ENCODE results near the gene TMEM171. TPM values are rescaled to one million over a fixed set of nuclear protein-coding genes. Genes with fewer than 3 reads are reported as not detected.

The TMEM171 gene
- total and polyA plus RNA-seq, 9 of the 15 experiments (the other 6 are each of a cell fraction or from before 2014, with no cell fraction given) = 0.08 TPM; not detected in 8

DNA sequence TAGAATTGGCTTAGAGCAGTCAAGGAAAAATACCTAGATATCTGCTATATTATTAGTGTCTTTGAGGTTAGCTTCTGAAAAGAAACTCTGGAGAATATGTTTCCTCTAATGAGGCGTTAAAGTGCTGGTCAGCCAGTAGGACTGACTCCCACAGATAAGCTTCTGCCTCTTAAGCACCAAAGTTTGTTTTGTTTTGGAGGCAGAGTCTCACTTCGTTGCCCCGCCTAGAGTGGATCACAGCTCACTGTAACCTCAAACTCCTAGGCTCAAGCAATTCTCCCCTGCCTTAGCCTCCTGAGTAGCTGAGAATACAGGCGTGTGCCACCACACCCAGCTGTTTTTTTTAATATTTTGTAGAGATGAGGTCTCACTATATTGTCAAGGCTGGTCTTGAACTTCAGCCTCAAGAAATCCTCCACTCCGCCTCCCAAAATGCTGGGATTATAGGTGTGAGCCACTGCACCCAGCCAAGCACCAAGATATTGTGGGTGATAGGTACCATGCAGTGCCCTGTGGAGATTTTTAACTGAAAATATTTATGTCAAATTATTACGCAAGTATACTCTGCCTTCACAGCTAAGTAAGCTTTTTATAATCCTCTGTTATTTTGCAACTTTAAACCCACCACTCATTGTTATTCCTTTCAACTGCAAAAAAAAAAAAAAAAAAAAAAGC, 24.7 kb upstream of the TMEM171 start:
- H3K27me3 ChIP-seq (ENCODE audit: control insufficient read depth in 2 of 2, insufficient read depth in 2 of 2, low read length in 2 of 2) = no peaks in the 10 kb centered on the region
- no peak overlapping the region for H3K9ac ChIP-seq (ENCODE audit: insufficient read depth in 1 of 2, low read depth in 2 of 2, low read length in 2 of 2)
- ATAC-seq (peak; percentile 81), FAIRE-seq (peak; percentile 40), DNase-seq (ENCODE audit: extremely low read depth in 1 of 4, low spot score in 3 of 4) (peak in 2 of 4 experiments; percentile 20 to 40)
- ChIA-PET POLR2A (interaction anchor here (0.8 kb wide), 1 partner anchor 15 kb away, joined by 4 read pairs; no protein-coding TSS in a partner anchor), CTCF (ENCODE audit: low intra/inter-chr PET ratio) (no interaction called here)
- no peak overlapping the region for H2AFZ ChIP-seq (ENCODE audit: low read depth, low read length)
- intact Hi-C loops (cut with micrococcal nuclease) = no loop called here
- no peaks in the 10 kb centered on the region for H3K9me1 ChIP-seq (ENCODE audit: control insufficient read depth, insufficient read depth, low read length)
- 45% methylated on average over 6 of the region's 6 CpGs for WGBS (ENCODE audit: insufficient coverage, low coverage, missing lambda C conversion rate)
- in situ Hi-C loops (cut with MboI) = no loop called here
- H3K9me3 ChIP-seq (replicated peaks; ENCODE audit: control insufficient read depth, insufficient read depth, low read depth, low read length) = no peaks in the 10 kb centered on the region
- H4K20me1 ChIP-seq (replicated peaks; ENCODE audit: control insufficient read depth, insufficient read depth, low read length) = no peaks in the 10 kb centered on the region
- no peaks in the 10 kb centered on the region for H3K79me2 ChIP-seq (ENCODE audit: control insufficient read depth, insufficient read depth, low read length)
- BruUV-seq (replicated peaks) = no TSS peak
- H3K4me1 ChIP-seq (replicated peaks in 1 of 2; ENCODE audit: control insufficient read depth in 2 of 2, insufficient read depth in 2 of 2, low read length in 2 of 2) = peaks cover 0 to 4% of the 10 kb centered on the region in 2 experiments; a peak in 2 of 5 replicates
- no peak overlapping the region for H3K4me3 ChIP-seq
- H3K27ac ChIP-seq (ENCODE audit: extremely low read depth, low read depth, low read length) = no peak overlapping the region
- no peak overlapping the region for H3K4me2 ChIP-seq (ENCODE audit: insufficient read depth, low read length)
- H3K36me3 ChIP-seq (ENCODE audit: control insufficient read depth, insufficient read depth, low read length) = no peaks in the 10 kb centered on the region
- TF ChIP-seq ZNF512 (tag; IDR thresholded peaks at IDR 0.05) (no peak), ZNF589 (CRISPR knock-in tag; IDR thresholded peaks at IDR 0.05; ENCODE audit: low read depth) (no peak), MGA (IDR thresholded peaks at IDR 0.05) (no peak), TCF3 (CRISPR knock-in tag; IDR thresholded peaks at IDR 0.05) (0 out of 2 replicates have a peak, but pooled peaks have one; percentile 16), CCNT2 (IDR thresholded peaks at IDR 0.05; ENCODE audit: borderline replicate concordance, extremely low read depth, insufficient read length, low read depth, low read length) (no peak), CEBPB (tag; IDR thresholded peaks at IDR 0.05) (peak; percentile 30; the same call in 1 of the 2 replicates), COPS2 (conservative IDR thresholded peaks at IDR 0.05) (no peak), NR1H2 (CRISPR knock-in tag; IDR thresholded peaks at IDR 0.05) (no peak)
